Measurements from ENCODE around the gene AP1S2. TPM values are rescaled to one million over a fixed set of nuclear protein-coding genes. Genes with fewer than 3 reads are reported as not detected.

AP1S2 gene
- total RNA-seq, 2 experiments from 2014 or later, result 17.4 to 18.0 TPM

DNA sequence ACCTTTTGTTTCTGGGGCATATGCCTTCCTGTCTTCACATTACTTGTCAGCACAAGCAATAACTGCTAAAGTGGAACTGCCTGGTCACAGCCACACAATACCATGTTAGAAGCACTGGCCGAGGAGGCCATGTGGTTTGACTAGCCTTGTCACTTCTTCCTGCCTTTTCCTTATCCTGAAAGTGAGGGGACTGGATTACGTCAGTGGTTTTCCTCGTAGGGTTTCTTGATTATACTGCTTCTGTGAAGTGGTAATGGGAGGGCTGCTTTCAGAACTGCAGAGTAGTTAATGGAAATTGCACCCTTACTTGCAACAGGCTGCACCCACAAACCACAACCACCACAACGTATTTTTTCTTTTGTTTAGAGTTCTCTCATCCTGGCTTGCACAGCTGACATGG is 37.7 kb downstream of the AP1S2 start:
- intact Hi-C loops (cut with micrococcal nuclease), result loop anchor here (1.0 to 2.0 kb wide), 4 partner anchors 26 to 156 kb away; partner anchors contain the start of genes AP1S2 and ZRSR2
- H3K27ac Mint-ChIP-seq, result peak overlapping the region; percentile 78
- peaks cover 40% of the 10 kb centered on the region for H3K4me1 Mint-ChIP-seq (ENCODE audit: low read depth)
- CTCF ChIA-PET, result interaction anchor here (0.7 to 1.4 kb wide), 3 partner anchors 8 to 395 kb away, joined by 3 to 5 read pairs (median 3); no protein-coding TSS in a partner anchor
- no peak overlapping the region for H3K4me3 Mint-ChIP-seq
- H3K9me3 Mint-ChIP-seq, result no peaks in the 10 kb centered on the region
- peaks cover 10% of the 10 kb centered on the region for H3K36me3 Mint-ChIP-seq (ENCODE audit: low read depth)
- H3K27me3 Mint-ChIP-seq (ENCODE audit: low read depth), result no peaks in the 10 kb centered on the region
- DNase-seq, result peak; percentile 50

DNA sequence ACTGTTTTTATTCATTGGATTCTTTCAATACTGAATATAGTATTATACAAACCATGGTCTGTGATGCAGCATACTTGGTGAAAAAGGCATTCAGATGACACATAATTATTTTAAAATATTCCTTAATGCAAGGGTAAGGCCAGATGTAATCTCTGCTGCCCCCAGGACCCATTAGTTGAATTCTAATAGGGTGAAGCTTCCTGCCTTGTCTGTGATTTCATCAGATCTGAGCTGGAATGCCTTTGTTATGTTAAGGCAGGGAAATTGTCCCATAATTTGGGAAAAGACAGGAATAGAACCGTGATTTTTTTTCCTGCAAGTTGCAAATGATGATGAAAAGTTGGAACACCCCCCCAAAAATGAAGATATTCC is 38.2 kb downstream of the AP1S2 start:
- Mint-ChIP-seq H3K27ac (peak overlapping the region; percentile 78), H3K4me1 (ENCODE audit: low read depth) (peaks cover 40% of the 10 kb centered on the region), H3K27me3 (ENCODE audit: low read depth) (no peaks in the 10 kb centered on the region), H3K4me3 (no peak overlapping the region), H3K9me3 (no peaks in the 10 kb centered on the region), H3K36me3 (ENCODE audit: low read depth) (peaks cover 10% of the 10 kb centered on the region)
- DNase-seq, result no peak
- intact Hi-C loops (cut with micrococcal nuclease), result loop anchor here (1.0 to 2.0 kb wide), 3 partner anchors 26 to 156 kb away; partner anchors contain the start of gene ZRSR2
- CTCF ChIA-PET, result interaction anchor here (0.7 to 1.4 kb wide), 3 partner anchors 9 to 395 kb away, joined by 3 to 5 read pairs (median 3); no protein-coding TSS in a partner anchor

DNA sequence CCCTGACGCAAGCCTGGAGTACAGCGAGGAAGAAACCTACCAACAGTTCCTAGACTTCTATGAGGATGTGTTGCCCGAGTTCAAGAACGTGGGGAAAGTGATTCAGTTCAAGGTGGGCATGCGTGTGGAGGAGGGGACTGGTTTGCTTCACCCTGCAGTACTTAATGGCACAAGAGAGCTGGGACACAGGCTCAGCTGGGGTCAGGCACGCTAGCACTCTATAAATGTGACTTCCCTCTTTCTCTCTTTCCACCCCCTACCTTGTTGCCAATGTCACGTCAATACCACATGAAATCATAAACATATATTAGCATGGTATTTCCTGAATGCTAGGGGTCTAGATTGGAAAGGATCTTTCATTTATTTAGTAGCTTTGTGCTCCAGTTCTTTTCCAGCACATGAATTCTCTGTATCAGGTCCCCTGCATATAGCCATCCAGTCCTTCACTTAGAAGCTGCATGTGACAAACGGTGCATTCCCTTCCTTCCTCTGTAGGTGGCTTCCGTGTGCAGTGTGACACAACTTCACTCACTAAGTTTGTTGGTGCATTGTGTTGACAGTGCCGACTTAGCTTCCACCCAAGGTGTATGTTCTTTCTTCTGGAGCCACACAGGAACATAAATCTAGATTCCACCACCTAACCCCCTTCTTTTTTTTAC is 38.7 kb downstream of the AP1S2 start:
- CTCF ChIA-PET, result interaction anchor here (0.7 to 1.4 kb wide), 4 partner anchors 9 to 396 kb away, joined by 3 to 5 read pairs (median 3); no protein-coding TSS in a partner anchor
- DNase-seq, result peak; percentile 49
- Mint-ChIP-seq H3K27me3 (ENCODE audit: low read depth) (no peaks in the 10 kb centered on the region), H3K9me3 (no peaks in the 10 kb centered on the region), H3K27ac (peak overlapping the region; percentile 78), H3K36me3 (ENCODE audit: low read depth) (peaks cover 10% of the 10 kb centered on the region), H3K4me1 (ENCODE audit: low read depth) (peaks cover 40% of the 10 kb centered on the region), H3K4me3 (no peak overlapping the region)
- intact Hi-C loops (cut with micrococcal nuclease), result loop anchor here (1.0 to 2.0 kb wide), 3 partner anchors 25 to 157 kb away; partner anchors contain the start of gene ZRSR2

GRCh38 chrX:15814771-15815365 is 39.7 kb downstream of the AP1S2 start:
- Mint-ChIP-seq H3K4me1 (ENCODE audit: low read depth) (peaks cover 33% of the 10 kb centered on the region), H3K9me3 (no peaks in the 10 kb centered on the region), H3K36me3 (ENCODE audit: low read depth) (peaks cover 11% of the 10 kb centered on the region), H3K27ac (no peak overlapping the region), H3K27me3 (ENCODE audit: low read depth) (no peaks in the 10 kb centered on the region), H3K4me3 (no peak overlapping the region)
- CTCF ChIA-PET, result interaction anchor here (1.0 kb wide), 1 partner anchor 158 kb away, joined by 3 read pairs; no protein-coding TSS in a partner anchor
- intact Hi-C loops (cut with micrococcal nuclease), result no loop called here
- peak; percentile 17 for DNase-seq

- CTCF ChIA-PET, result no interaction called here
- Mint-ChIP-seq H3K36me3 (ENCODE audit: low read depth) (peaks cover 14% of the 10 kb centered on the region), H3K4me3 (no peak overlapping the region), H3K27ac (no peak overlapping the region), H3K4me1 (ENCODE audit: low read depth) (peaks cover 30% of the 10 kb centered on the region), H3K9me3 (no peaks in the 10 kb centered on the region), H3K27me3 (ENCODE audit: low read depth) (no peaks in the 10 kb centered on the region)
- intact Hi-C loops (cut with micrococcal nuclease), result no loop called here
- DNase-seq, result no peak
Measured at GRCh38 chrX:15813416-15813815, 41.2 kb downstream of the AP1S2 start.

DNA sequence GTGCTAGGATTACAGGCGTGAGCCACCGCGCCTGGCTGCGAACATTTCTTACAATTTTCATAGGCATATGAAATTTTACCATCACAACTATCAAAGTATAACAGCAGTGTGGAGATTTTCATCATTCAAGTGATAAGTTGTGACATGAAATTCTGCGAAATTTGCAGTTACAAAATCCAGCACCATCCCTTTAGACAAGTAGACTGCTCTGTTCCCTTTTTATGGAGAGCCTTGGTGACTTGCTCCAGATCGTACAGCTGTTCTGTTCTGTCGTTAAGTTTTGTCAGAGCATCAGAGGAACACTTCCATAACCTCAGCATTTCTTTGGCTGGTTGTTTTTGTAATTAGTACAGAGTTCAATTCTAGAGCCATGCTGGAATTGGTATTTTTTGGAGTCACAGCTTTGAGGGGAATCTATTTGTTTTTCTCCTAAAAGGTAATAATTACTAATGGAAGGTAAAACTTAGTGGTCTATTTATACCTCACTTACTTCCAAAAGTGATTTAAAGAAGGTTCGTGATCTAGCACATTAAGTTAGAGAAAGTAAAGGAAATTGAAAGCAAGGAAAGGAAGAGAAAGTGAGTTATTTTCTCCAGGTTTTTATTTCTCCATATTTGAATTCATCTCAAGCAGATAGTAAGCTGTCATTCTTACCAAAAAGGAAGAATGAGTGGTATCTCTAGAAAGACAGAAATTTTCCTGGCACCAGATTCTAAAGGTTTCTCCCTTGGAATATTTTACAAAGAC is 42.2 kb downstream of the AP1S2 start:
- peaks cover 12% of the 10 kb centered on the region for H3K36me3 Mint-ChIP-seq (ENCODE audit: low read depth)
- H3K4me3 Mint-ChIP-seq, result no peak overlapping the region
- H3K9me3 Mint-ChIP-seq, result no peaks in the 10 kb centered on the region
- CTCF ChIA-PET, result no interaction called here
- peaks cover 28% of the 10 kb centered on the region for H3K4me1 Mint-ChIP-seq (ENCODE audit: low read depth)
- intact Hi-C loops (cut with micrococcal nuclease), result no loop called here
- H3K27me3 Mint-ChIP-seq (ENCODE audit: low read depth), result no peaks in the 10 kb centered on the region
- no peak for DNase-seq
- H3K27ac Mint-ChIP-seq, result no peak overlapping the region

DNA sequence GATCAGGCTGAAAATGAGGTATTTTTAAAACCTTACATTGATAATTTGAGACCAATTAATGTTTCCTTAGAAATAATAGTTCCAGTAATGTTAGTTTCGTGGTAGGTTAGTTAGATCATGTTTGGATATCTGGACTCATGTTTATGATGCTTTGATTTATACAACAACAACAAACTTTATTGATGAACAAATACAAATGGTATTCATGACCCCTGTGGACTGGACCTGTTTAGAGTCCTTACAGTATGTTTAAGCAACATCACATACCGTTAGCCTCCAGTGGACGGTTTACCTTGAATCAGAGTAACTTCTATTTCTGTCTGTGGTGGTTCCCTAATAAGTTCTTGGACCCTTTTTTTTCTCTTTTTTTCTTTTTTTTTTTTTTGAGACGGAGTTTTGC is 46.4 kb downstream of the AP1S2 start:
- Mint-ChIP-seq H3K27me3 (ENCODE audit: low read depth) (no peaks in the 10 kb centered on the region), H3K4me1 (ENCODE audit: low read depth) (no peaks in the 10 kb centered on the region), H3K4me3 (no peak overlapping the region), H3K27ac (no peak overlapping the region), H3K9me3 (no peaks in the 10 kb centered on the region), H3K36me3 (ENCODE audit: low read depth) (peaks cover 14% of the 10 kb centered on the region)
- no peak for DNase-seq
- intact Hi-C loops (cut with micrococcal nuclease), result no loop called here
- CTCF ChIA-PET, result interaction anchor here (0.9 kb wide), 1 partner anchor 166 kb away, joined by 3 read pairs; no protein-coding TSS in a partner anchor

GRCh38 chrX:15804563-15804962 is 50.0 kb downstream of the AP1S2 start:
- peaks cover 9% of the 10 kb centered on the region for H3K36me3 Mint-ChIP-seq (ENCODE audit: low read depth)
- CTCF ChIA-PET, result interaction anchor here (0.6 kb wide), 2 partner anchors 23 to 103 kb away, joined by 3 read pairs; no protein-coding TSS in a partner anchor
- intact Hi-C loops (cut with micrococcal nuclease), result no loop called here
- no peak overlapping the region for H3K4me3 Mint-ChIP-seq
- no peaks in the 10 kb centered on the region for H3K27me3 Mint-ChIP-seq (ENCODE audit: low read depth)
- no peaks in the 10 kb centered on the region for H3K9me3 Mint-ChIP-seq
- H3K27ac Mint-ChIP-seq, result no peak overlapping the region
- H3K4me1 Mint-ChIP-seq (ENCODE audit: low read depth), result no peaks in the 10 kb centered on the region
- DNase-seq, result no peak

DNA sequence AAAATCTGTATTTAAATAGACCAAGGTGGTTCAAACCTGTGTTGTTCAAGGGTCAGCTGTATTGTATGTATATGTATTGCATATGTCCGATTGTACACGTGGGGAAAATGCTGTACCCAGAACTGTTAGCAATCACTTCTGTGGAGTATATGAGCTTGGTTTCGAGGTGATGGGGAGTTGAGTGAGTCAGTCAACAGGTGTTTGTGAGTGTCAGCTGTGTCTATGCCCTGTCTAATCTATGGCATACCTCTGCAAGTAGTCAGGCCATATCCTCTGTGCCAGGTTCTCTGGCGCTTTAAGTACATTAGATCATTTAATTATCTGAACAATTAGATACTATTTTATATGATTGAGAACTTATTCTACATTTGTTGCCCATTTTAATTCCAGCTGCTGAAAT is 56.9 kb downstream of the AP1S2 start:
- peaks cover 7% of the 10 kb centered on the region for H3K36me3 Mint-ChIP-seq (ENCODE audit: low read depth)
- no peak for DNase-seq
- H3K4me3 Mint-ChIP-seq, result no peak overlapping the region
- CTCF ChIA-PET, result no interaction called here
- no peak overlapping the region for H3K27ac Mint-ChIP-seq
- intact Hi-C loops (cut with micrococcal nuclease), result loop anchor here (10.0 kb wide), 1 partner anchor 303 kb away; the partner anchor contains the start of gene PIR
- H3K27me3 Mint-ChIP-seq (ENCODE audit: low read depth), result no peaks in the 10 kb centered on the region
- H3K9me3 Mint-ChIP-seq, result no peaks in the 10 kb centered on the region
- H3K4me1 Mint-ChIP-seq (ENCODE audit: low read depth), result peaks cover 28% of the 10 kb centered on the region

- Mint-ChIP-seq H3K4me1 (ENCODE audit: low read depth) (peaks cover 19% of the 10 kb centered on the region), H3K27ac (no peak overlapping the region), H3K36me3 (ENCODE audit: low read depth) (peaks cover 2% of the 10 kb centered on the region), H3K27me3 (ENCODE audit: low read depth) (no peaks in the 10 kb centered on the region), H3K9me3 (no peaks in the 10 kb centered on the region), H3K4me3 (no peak overlapping the region)
- DNase-seq, result no peak
- intact Hi-C loops (cut with micrococcal nuclease), result loop anchor here (1.0 to 10.0 kb wide), 8 partner anchors 26 to 928 kb away; partner anchors contain the start of genes AP1S2, CA5B, PIGA and PIR
- CTCF ChIA-PET, result interaction anchor here (0.6 kb wide), 1 partner anchor 278 kb away, joined by 4 read pairs; no protein-coding TSS in a partner anchor
Measured at GRCh38 chrX:15790769-15791290, 63.8 kb downstream of the AP1S2 start.

DNA sequence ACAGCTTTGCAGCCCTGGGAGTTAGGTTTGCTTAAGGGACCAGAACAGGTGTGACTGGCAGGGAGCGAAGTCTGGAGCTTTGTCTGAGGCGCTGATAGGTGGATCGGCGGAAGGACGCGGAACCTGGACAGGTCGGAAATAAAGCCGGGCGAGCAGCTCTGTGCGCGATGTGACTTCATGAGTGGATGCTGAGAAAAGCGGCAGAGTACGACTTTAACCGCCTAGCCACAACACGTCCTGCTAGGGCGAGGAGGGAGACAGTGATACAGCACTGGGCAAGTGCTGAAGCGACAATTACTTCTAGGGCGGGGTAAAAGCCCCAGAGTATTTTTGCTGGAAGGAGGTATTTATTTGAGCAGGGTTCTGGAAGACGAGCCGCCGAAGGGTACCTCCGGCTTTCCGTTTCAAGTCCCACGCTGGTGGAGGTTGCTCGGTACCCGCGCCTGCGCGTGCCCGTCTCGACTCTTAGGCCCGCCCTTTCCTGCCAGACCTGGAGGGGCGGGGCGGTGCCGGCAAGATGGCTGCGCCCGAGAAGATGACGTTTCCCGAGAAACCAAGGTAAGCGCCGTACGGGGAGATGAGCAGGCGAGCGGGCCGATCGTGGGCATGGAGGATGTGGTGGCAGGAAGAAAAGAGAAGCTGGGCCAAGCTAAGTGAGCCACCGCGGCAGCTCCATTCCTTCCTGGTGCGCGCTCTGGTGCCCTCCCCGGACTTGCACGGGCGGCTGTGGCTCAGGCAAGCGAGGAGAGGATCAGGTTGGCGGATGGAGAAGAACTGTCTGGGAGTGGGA is 64.4 kb downstream of the AP1S2 start, which contains the start of gene ZRSR2:
Gene ZRSR2, plus strand, starts transcription at position 506 of the 790 bp plus-strand sequence. Its CDS starts 12 bp downstream, at position 518.
- DNase-seq, result peak; percentile 88
- Mint-ChIP-seq H3K27me3 (ENCODE audit: low read depth) (no peaks in the 10 kb centered on the region), H3K36me3 (ENCODE audit: low read depth) (peaks cover 2% of the 10 kb centered on the region), H3K27ac (no peak within 1 kb of the TSS), H3K4me1 (ENCODE audit: low read depth) (peaks cover 16% of the 10 kb centered on the region), H3K9me3 (no peaks in the 10 kb centered on the region), H3K4me3 (no peak within 1 kb of the TSS)
- intact Hi-C loops (cut with micrococcal nuclease), result loop anchor here (1.0 to 10.0 kb wide), 8 partner anchors 27 to 929 kb away; partner anchors contain the start of genes AP1S2, CA5B, PIGA and PIR
- CTCF ChIA-PET, result interaction anchor here (0.7 kb wide), 1 partner anchor 35 kb away, joined by 4 read pairs; no protein-coding TSS in a partner anchor
